Tibial nerve (tissue), 4 donors: ENCODE results near the gene RPL13.

Experiments used
- CTCF ChIP-seq, 5 experiments: fragments of 200-600 bp in 3 of 5; fragments of 450-650 bp in 2 of 5; sonication (generic) in 3 of 5; IDR thresholded peaks; one replicate each; pipeline ENCODE4 v1.5.1; 2016 to 2019; ENCODE audit warnings: antibody characterized with exemption in 5 of 5, mild to moderate bottlenecking in 3 of 5, moderate library complexity in 2 of 5
- EP300 ChIP-seq, 2 donors: sonication (generic); formaldehyde crosslinking; IDR thresholded peaks; one replicate each; pipeline ENCODE4 v1.6.1; 2017; ENCODE audit warnings: antibody characterized with exemption in 2 of 2, mild to moderate bottlenecking in 1 of 2
- POLR2A ChIP-seq, 2 donors: fragments of 450-650 bp; IDR thresholded peaks; one replicate each; pipeline ENCODE4 v1.6.1; 2017; ENCODE audit warnings: antibody characterized with exemption in 2 of 2, mild to moderate bottlenecking in 2 of 2, moderate library complexity in 2 of 2

GRCh38 chr16:89519881-89520280 lies 40.6 kb upstream of the RPL13 start:
- TF ChIP-seq CTCF (IDR thresholded peaks at IDR 0.05) (no peak), EP300 (IDR thresholded peaks at IDR 0.05) (no peak), POLR2A (IDR thresholded peaks at IDR 0.05) (no peak)
